GM19324 (cell line): ENCODE measurements around the gene ELMOD3.
"Not testable (repeated sequence)": the region's sequence is repeated elsewhere in the genome, so short reads cannot be mapped to it uniquely, and the experiment has no call there.

ENCODE experiments used
- ATAC-seq: cut with Tn5 transposase; IDR thresholded peaks from one replicate; pipeline ENCODE4 v1.9.1; 2021; ENCODE audit warnings: mild to moderate bottlenecking, moderate library complexity; ENCODE audit not compliant: unreplicated experiment, low FRiP score

The ELMOD3 gene

DNA sequence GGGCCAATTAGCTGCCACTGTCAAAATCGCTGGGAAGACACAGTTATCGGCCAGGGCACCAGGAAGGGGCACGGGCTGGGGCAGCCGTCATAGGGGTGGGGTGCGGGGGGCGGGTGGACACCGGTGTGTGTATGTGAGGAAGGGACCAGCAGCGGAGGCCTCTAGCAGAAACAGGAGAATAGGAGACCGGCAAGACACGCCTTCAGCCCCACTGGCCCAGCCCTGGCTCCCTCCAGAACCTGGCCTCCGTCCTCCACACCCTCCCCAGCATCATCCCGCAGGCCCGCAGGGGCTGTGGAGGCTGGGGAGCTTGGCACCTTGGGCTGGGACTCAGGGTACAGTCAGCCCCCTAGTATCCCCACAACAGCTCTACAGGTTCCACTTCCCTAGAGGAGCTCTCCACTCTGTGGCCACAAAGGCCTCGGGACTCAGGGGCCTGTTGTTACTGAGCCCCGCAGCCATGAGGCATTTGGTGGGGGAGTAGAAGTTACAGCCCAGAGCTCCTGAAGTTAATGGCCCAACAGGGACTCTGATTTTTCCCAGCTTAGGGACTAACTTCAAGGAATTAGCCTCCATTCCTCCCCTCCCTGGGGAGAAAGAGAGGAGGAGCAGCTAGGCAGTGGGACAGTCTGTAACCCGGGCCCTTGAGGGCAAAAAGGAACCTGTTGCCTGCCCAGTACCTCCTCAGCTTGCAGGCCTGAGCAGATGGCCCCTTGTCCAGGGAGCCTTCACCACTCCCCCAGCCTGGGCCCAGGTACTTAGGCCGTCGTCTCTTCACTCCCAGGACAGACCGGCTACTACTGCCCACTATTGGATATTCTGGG, 83.8 kb downstream of the ELMOD3 start:
- no peak for ATAC-seq

DNA sequence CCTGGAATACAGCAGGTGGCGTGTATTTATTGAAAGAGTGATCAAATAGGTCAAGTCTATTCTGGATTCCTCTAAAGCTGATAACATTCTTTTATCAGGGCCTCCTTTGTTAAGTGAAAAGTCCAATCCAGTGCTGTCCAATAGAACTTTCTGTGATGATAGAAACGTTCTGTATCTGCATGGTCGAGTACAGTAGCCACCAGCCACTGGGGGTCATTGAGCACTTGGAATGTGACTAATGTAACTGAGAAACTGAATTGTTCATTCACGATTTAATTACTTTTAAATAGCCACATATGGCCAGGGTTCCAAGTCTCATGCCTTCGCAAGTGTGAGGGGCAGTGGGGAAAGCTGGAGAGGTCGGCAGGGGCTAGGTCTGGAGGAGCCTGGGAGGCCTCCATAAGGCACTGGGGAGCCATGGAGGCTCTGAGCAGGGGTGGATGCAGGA, 84.5 kb downstream of the ELMOD3 start:
- ATAC-seq = no peak

DNA sequence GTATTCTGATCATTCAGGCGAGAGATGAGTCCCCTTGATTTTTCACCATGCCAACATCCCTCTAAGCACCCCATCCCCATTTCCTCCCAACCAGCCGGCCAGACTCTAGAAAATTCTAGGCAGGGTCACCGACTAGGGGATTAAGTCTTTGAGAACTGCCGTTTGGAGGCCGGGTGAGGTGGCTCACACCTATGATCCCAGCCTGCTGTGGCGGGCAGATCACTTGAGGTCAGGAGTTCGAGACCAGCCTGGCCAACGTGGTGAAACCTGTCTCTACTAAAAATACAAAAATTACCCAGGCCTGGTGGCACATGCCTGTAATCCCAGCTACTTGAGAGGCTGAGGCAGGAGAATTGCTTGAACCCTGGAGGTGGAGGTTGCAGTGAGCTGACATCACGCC, 85.0 kb downstream of the ELMOD3 start:
- not testable (repeated sequence) for ATAC-seq

DNA sequence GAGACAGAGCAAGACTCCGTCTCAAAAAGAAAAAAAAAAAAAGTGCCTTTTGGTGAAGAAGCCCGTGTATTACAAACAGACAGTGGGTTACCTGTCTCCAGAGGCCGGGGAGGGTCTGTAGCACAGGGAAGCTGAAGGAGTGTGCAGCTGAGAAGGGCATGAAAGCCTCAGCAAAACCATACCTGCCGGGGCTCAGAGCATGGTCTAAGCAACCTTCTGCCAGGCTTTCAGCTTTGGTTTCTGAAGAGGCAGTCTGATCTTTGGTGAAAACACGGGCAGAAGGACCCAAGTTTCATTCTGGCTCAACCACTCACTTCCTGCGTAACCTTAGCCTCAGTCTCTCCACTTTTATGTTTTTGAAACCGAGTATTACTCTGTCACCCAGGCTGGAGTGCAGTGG, 85.4 kb downstream of the ELMOD3 start:
- ATAC-seq = no peak

DNA sequence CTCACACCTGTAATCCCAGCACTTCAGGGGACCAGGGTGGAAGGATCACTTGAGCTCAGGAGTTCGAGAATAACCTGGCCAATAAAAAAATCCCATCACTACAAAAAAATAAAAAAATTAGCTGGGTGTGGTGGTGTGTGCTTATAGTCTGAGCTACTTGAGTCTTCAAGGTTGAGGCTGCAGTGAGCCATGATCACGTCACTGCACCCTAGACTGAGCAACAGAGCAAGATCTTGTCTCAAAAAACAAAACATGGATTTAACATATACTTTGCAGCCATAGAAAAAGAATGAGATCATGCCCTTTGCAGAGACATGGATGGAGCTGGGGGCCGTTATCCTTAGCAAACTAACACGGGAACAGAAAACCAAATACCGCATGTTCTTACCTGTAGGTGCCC, 86.2 kb downstream of the ELMOD3 start:
- no peak for ATAC-seq
